22Rv1 (cell line): ENCODE results near the gene AKAP6.

Experiments used
- ZFX ChIP-seq: fragments of 450-650 bp; IDR thresholded peaks from 2 replicates; pipeline ENCODE4 v1.6.1; 2017; ENCODE audit warnings: antibody characterized with exemption, borderline replicate concordance
- TF ChIP-seq, protein P1 (sequence below): fragments of 450-650 bp; IDR thresholded peaks from 2 replicates; pipeline ENCODE4 v1.5.1; 2017; ENCODE audit warnings: mild to moderate bottlenecking

DNA sequence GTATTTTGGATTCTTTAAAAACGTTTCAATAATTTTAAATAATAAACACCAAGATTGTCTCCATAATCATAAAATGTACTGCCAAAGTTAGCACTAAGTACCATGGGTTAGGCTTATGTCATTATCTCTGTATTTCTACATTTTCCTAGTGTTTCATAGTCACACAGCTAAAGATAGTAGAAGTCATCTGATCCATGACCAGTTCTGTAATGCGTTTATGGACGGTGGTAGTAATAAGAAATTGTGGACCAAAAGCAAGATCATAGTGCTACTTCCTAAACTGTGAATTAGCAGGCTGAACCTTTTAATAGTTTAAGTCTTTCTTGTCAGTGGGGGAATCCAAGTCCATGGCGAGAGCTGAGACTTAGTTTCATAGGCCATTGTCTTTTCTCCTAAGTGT, 142.1 kb downstream of the AKAP6 start:
- TF ChIP-seq, protein P1, sequence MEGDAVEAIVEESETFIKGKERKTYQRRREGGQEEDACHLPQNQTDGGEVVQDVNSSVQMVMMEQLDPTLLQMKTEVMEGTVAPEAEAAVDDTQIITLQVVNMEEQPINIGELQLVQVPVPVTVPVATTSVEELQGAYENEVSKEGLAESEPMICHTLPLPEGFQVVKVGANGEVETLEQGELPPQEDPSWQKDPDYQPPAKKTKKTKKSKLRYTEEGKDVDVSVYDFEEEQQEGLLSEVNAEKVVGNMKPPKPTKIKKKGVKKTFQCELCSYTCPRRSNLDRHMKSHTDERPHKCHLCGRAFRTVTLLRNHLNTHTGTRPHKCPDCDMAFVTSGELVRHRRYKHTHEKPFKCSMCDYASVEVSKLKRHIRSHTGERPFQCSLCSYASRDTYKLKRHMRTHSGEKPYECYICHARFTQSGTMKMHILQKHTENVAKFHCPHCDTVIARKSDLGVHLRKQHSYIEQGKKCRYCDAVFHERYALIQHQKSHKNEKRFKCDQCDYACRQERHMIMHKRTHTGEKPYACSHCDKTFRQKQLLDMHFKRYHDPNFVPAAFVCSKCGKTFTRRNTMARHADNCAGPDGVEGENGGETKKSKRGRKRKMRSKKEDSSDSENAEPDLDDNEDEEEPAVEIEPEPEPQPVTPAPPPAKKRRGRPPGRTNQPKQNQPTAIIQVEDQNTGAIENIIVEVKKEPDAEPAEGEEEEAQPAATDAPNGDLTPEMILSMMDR, result no peak
- no peak for TF ChIP-seq ZFX
